OCI-M2 (cell line): Measurements from ENCODE around the gene NTN1.

Experiments
- DNase-seq: peaks from one replicate; lab custom pipeline; 2025; ENCODE audit not compliant: unreplicated experiment; lab: John Stamatoyannopoulos, UW

The NTN1 gene

DNA sequence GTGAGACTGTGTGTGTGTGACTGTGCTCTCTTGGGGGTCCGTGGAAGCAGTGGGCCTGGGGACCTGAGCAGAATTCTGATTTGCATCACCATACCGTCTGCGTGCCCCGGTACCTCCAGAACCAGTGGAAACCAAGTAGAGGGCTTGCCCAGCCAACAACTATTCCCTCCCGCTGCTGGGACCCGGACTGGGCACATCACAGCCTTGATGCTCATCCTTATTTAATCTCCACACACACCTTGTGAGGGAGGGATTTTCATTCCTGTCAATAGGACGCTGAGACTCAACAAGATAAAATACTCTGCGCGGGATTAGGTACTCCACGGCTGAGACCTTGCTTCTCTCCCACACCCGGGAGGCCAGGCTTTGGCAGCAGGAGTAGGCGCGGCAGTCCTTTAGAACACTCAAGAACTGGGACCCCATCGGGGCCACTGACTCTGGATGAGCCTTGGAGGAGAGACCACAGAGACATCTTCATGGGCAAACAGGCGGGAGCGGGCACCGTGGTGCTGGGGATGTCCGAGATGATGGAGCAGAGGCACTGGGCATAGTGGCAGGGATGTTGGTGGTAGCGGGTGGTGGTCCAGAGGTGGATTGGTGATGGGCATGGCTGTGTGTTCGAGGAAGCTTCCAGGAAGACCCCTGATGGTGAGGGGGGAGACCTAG is 208.0 kb downstream of the NTN1 start:
- DNase-seq, result no peak

DNA sequence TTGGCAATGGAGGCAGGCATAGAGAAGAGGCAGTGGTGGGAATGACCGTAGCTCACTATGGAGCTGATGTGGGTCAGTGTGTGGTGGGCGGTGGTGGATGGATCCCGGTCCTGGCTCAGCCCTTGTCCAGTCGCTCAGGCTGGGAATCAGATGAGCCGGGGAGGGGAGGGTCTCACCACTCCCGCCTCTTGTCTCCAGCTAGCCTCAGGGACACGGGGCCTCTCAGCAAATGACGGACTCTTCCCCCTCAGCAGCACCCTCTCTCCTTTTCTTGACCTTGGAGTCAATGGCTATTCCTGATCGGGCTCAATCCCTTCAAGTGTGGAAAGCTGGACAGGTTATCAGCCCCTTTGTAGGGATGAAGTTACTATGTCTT is 208.5 kb downstream of the NTN1 start:
- DNase-seq, result no peak

DNA sequence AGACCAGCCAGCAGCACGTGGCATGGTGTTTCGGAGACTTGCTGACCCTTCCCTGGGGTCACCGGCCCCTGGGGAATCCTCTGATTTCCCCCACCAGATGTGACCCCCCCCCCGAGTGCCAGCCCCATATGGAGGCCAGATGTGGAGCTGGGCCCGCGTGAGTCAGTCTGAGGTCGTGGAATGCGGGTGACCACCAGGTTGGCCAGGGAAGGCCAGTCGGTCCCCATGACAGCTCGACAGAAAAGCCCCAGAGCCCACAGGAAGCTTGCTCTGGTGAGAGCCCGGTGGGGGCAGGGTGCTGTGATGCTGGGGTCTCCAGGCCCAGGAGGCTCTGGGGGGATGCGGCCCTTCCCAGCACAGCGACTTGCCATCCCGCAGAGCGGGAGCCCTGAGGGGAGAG is 209.0 kb downstream of the NTN1 start:
- no peak for DNase-seq

GRCh38 chr17:9230861-9231260 is 209.6 kb downstream of the NTN1 start:
- DNase-seq, result no peak

DNA sequence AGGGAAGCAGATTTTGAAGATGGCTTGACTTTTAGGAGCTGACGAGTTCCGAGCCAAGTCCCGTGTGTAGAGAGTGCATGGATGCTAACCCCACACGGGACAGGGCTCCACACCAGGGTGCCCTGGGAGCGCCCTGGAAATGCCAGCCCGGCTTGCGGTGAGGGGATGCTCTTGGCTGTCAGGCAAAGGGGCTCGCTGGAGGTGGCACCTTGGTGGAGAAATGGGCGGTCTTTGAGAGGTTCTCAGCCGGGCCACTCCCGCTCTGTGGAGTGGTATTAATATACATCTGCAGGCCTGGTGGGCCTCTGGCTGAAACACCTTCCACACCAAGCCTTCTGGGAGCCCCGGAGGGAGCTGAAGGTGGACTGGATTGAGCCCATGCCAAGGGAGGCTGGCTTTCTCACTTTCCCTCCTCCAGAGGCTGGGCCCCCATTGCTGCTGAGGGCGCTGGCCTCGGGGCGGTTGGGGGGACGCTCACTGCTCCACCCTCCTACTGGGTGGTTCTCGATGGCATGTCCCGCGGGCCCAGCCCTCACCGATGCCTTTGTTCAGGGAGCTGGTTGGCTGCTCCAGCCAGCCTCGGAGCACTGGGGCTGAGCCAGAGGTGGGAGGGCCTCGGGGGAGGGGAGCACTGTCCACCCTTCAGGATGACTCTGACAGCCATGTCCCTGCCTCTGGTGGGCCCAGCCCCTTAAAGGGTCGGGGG is 210.3 kb downstream of the NTN1 start:
- DNase-seq, result no peak

- no peak for DNase-seq
Observed at GRCh38 chr17:9232155-9232475, 210.8 kb downstream of the NTN1 start.

GRCh38 chr17:9232591-9233270 is 211.4 kb downstream of the NTN1 start:
- no peak for DNase-seq

DNA sequence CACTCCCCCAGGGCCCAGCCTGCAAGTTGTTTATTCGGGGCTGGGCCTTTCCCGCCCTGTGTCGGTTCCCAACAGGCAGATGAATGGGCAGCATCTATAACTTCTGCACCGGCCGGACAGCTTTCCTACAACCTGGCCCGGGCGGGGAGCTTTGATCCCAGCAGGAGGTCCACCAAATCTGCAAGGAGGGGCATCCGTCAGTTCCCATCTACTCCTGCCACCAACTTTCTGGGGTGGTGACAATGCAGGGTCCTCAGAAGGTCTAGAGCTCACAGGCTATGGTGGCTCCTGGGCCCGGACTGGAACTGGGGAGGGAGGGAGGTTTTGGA is 211.9 kb downstream of the NTN1 start:
- DNase-seq, result no peak

GRCh38 chr17:9233761-9234160 is 212.5 kb downstream of the NTN1 start:
- no peak for DNase-seq

DNA sequence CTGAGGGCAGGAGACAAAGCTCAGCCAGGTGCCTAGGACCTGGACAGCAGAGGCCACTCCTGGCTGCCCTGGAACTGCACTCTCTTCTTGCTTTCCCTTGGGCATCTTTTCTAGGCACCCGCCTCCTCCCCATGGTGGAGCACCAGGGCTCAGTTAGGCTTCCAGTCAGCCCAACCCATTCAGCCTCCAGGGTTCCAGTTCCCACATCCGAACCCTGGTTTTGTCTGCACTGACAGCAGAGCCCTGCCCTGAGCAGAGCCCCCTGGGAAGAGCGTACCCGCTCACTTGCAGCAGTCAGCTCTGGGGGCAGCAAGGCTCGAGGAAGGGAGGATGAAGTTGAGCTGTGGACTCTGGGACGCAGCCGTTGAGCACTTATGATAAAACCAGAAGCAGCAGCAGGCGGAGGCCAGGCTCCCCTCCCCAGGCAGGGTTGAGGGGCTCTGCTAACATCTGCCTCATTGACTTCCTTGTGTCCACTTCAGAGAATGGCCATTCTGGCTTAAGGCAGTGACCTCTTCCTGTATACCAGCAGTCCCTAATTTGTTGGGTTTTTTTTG is 213.2 kb downstream of the NTN1 start:
- no peak for DNase-seq

DNA sequence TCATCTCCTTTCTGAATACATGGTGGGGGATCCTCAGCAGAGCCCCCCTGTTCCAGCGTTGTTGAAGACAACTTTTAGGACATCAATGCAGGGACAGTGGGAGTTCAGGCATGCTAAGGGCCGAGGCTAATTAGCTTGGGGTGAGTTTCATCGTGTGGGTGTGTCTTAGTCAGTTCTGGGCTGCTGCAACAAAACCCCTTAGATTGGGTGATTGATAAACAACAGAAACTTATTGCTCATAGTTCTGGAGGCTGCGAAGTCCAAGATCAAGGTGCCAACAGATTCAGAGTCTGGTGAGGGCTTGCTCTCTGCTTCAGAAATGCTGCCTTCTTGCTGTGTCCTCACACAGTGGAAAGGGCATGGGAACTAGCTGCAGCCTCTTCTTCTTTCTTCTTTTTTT is 214.0 kb downstream of the NTN1 start:
- DNase-seq, result no peak

- no peak for DNase-seq
Observed at GRCh38 chr17:9236286-9237052, 215.2 kb downstream of the NTN1 start.

DNA sequence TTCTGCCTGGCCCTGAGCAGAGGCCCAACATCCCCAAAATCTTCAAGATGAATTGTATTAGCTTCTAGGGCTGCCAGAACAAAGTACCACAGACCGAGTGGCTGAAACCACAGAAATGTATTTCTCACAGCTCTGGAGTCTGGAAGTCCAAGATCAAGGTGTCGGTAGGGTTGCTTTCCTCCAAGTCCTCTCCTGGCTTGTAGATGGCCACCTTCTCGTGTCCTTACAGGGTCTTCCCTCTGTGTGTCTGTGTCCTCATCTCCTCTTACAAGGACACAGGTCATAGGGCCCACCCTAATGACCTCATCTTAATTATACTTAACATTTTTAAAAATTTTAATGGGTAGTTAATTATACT is 215.7 kb downstream of the NTN1 start:
- DNase-seq, result no peak

GRCh38 chr17:9237661-9238301 is 216.5 kb downstream of the NTN1 start:
- DNase-seq, result no peak

GRCh38 chr17:9238340-9239245 is 217.3 kb downstream of the NTN1 start:
- DNase-seq, result no peak

DNA sequence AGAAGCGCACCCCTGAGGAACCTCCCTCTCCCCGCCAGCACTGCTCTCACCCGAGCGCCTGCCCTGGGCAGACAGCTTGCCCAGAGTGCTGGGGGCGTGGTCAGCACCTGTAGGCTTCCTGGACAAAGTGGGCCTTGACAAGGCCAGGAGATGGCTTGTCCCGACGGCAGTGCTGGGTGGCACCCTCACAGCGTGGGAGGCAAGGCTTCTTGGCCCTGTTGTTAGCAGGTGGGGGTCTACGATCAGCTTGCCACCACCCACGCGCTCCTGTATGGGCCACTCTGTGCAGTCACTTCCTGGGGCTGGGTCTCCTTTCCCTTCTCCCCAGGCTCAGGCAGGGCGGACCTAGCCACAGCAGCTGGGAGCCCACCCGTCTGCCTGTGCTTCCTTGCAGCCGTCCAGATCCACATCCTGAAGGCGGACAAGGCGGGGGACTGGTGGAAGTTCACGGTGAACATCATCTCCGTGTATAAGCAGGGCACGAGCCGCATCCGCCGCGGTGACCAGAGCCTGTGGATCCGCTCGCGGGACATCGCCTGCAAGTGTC is 218.0 kb downstream of the NTN1 start:
- no peak for DNase-seq

DNA sequence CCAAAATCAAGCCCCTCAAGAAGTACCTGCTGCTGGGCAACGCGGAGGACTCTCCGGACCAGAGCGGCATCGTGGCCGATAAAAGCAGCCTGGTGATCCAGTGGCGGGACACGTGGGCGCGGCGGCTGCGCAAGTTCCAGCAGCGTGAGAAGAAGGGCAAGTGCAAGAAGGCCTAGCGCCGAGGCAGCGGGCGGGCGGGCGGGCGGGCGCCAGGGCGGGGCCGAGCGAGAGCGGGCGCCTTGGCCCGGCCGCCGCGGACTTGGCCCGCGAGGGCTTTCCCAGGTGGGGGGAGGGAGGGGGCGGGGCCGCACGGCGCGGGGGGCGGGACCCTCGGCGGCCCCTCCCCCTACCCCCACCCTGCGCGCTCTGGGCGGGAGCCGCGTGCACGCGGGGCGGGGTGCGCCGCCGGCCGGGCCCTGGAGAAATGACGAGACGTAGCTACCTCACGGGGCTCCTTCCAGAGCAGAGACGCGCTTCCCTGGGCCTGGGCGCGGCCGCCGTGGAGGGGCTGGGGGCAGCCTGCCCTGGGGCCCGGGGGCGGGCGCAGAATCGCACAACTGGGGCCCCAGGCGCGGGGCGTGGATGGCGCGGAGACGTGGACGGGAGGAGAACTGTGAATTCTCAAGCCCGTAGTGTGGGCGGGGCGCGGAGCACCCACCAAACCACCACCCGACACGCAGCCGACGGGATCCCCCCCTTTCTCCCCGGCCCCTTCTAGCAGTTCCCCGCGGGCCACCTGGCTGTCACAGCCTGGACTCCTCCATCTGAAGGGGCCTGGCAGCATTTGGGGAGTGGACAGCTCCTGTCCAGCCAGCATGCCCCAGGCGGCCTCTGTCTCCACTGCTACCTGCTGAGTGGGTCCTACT is 218.7 kb downstream of the NTN1 start:
- no peak for DNase-seq

DNA sequence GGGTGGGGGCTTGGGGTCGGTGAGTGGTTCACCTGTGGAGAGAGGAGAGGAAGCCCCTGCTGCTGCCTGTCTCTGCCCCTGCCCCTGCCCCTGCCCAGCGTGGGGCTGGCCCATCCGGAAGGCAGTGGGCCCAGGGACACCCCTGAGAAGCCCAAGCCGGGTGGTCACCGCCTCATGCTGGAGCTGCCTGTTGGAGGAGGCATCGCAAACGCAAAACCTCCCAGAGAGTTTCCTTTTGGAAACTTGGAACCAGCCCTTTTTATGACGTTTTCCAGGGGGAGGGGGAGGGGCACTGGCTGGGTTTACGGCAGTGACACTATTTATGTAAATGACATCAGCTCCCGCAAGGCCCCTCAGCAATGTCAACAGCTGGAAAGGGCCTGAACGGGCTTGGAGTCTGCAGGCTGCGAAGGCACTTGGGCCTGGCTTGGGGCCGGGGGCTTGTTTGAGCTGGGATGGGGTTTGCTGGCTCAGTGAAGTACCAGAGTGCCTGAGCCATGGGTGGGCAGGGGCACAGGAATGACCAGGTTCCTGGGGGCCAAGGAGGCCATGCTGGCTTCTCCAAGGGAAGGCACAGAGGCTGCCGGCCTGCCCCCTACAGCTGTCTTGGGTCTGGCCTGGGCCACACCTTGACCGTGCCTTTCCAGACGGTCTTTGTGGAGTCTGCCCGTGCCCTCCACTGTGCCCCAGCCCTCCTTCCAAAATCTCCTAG is 219.5 kb downstream of the NTN1 start:
- no peak for DNase-seq
